Heart right ventricle (tissue), 16 donors: ENCODE results near the gene TULP1. TPM values are rescaled to one million over a fixed set of nuclear protein-coding genes. Genes with fewer than 3 reads are reported as not detected.
A peak's percentile ranks its signal among the peaks of the same experiment; 100 is the strongest.

Experiments
- ATAC-seq, 8 donors: fragments of 200-7000 bp; cut with Tn5 transposase; one replicate each; pipeline ENCODE4 v1.9.1; 2020; ENCODE audit warnings: mild to moderate bottlenecking in 8 of 8, moderate library complexity in 8 of 8, moderate number of reproducible peaks in 1 of 8
- DNase-seq, 2 donors: peaks; one replicate each; pipeline ENCODE4 v3.0.0-alpha.2; 2020
- H3K27ac ChIP-seq, 10 donors: fragments of 200-600 bp; sonication (generic) in 2 of 10; one replicate each; pipeline versions ENCODE4 v1.5.0 to v1.8.0; 2020 to 2022; ENCODE audit warnings: mild to moderate bottlenecking in 3 of 10
- H3K27me3 ChIP-seq, 7 donors: fragments of 200-600 bp; one replicate each; pipeline ENCODE4 v1.8.0; 2021 to 2022; ENCODE audit warnings: mild to moderate bottlenecking in 2 of 7
- H3K36me3 ChIP-seq, 9 donors: fragments of 200-600 bp; sonication (generic) in 1 of 9; one replicate each; pipeline versions ENCODE4 v1.5.0 to v1.8.0; 2020 to 2022; ENCODE audit warnings: mild to moderate bottlenecking in 2 of 9
- H3K4me1 ChIP-seq, 9 donors: fragments of 200-600 bp; sonication (generic) in 1 of 9; one replicate each; pipeline versions ENCODE4 v1.5.0 to v1.8.0; 2020 to 2022; ENCODE audit warnings: mild to moderate bottlenecking in 4 of 9
- H3K4me3 ChIP-seq, 10 donors: fragments of 200-600 bp; sonication (generic) in 2 of 10; one replicate each; pipeline versions ENCODE4 v1.5.0 to v1.8.0; 2020 to 2022; ENCODE audit warnings: mild to moderate bottlenecking in 7 of 10, moderate library complexity in 2 of 10
- H3K9me3 ChIP-seq, 11 donors: fragments of 200-600 bp in 10 of 11; sonication (generic) in 2 of 11; one replicate each; pipeline versions ENCODE4 v1.5.0 to v1.8.0; 2013 to 2022; ENCODE audit warnings: mild to moderate bottlenecking in 2 of 11, control low read depth in 1 of 11, moderate library complexity in 1 of 11
- WGBS, 2 donors: extraction: QIAGEN DNeasy Blood & Tissue Kit; methylation state at CpG; one replicate each; pipeline ENCODE4 v1.1.7; 2013; ENCODE audit warnings: inconsistent platforms in 1 of 2; 5-methylcytosine and 5-hydroxymethylcytosine counted together
- intact Hi-C, 10 donors: fragments of 100-400 bp; cut with DNase I; formaldehyde crosslinking; loops; one replicate each; pipeline versions ENCODE4 v1.11.1 to v1.14.2; 2022
- polyA plus RNA-seq, 2 donors: library from polyadenylated mRNA; stranded (reverse); fragments of 200-250 nt; gene quantifications; one replicate each; pipeline ENCODE4 v1.2.3, GENCODE V29; 2013
- total RNA-seq, 10 donors: library from RNA; stranded (reverse); fragmentation: NEBNext Ultra II Directional in 3 of 10; extraction: Animal tissue kit (Norgen Biotek cat#: 25700) in 3 of 10; gene quantifications; one replicate each; pipeline versions ENCODE4 v1.2.1 to v1.2.4, GENCODE V29; 2021 to 2023
- TF ChIP-seq, protein P1 (sequence below), 9 donors: fragments of 200-600 bp; sonication (generic) in 2 of 9; IDR thresholded peaks; one replicate each; pipeline versions ENCODE4 v1.5.0 to v1.8.0; 2021 to 2022; ENCODE audit warnings: antibody characterized with exemption in 9 of 9, mild to moderate bottlenecking in 5 of 9, moderate library complexity in 1 of 9
- donor health status: Arrhythmogenic right ventricular cardiomyopathy.
- donor health status: ischemic (EF 13 %, LVEDD 7.1; RV severe dilation, severe dysfunction).
- donor health status: healthy with polysubstance abuse.
- donor health status: DM: no; HTN: yes; CAD: no.
- donor health status: DM: no; HTN: no; CAD: no.
- donor health status: ischemic (EF 25% LVEDD 6.9; RV normal size, moderate dysfunction).
- donor health status: ischemic (EF 25% LVEDD 5.7; RV mildly dilated, moderate dysfunction).
- donor health status: healthy.
- donor health status: DM: yes; HTN: yes; CAD: no.
- donor health status: Ischemic cardiomyopathy.
- donor health status: ischemic (EF 35%, LVEDD 5.7; RV mildly dilated, moderate dysfunction).
- donor health status: nonischemic (EF 11% LVEDD 7.7; RV severe dilation, severe dysfunction).
- donor health status: DM: yes; HTN: yes; CAD: no.
- donor health status: PGD.
- donor health status: ischemic (EF 29% LVEDD 5.4; RV normal size, mild dysfunction).
- donor health status: nonischemic (EF 23%, LVEDD 6.1; RV moderate dilation, normal function).

TULP1 gene
- total and polyA plus RNA-seq, 12 donors = 0.03 to 0.15 TPM; not detected in 10

GRCh38 chr6:35473075-35473849, 39.4 kb downstream of the TULP1 start:
- Histone ChIP-seq H3K9me3 (no peaks in the 10 kb centered on the region), H3K27ac (no peak overlapping the region), H3K27me3 (no peaks in the 10 kb centered on the region), H3K4me3 (no peak overlapping the region), H3K4me1 (peaks cover 4 to 39% (median 33%) of the 10 kb centered on the region in 9 donors), H3K36me3 (peaks cover 0 to 86% (median 42%) of the 10 kb centered on the region in 9 donors)
- 88% methylated on average over 9 of the region's 9 CpGs for WGBS, 2 donors
- DNase-seq (no peak), ATAC-seq (no peak)
- intact Hi-C loops = no loop called here
- TF ChIP-seq, protein P1, sequence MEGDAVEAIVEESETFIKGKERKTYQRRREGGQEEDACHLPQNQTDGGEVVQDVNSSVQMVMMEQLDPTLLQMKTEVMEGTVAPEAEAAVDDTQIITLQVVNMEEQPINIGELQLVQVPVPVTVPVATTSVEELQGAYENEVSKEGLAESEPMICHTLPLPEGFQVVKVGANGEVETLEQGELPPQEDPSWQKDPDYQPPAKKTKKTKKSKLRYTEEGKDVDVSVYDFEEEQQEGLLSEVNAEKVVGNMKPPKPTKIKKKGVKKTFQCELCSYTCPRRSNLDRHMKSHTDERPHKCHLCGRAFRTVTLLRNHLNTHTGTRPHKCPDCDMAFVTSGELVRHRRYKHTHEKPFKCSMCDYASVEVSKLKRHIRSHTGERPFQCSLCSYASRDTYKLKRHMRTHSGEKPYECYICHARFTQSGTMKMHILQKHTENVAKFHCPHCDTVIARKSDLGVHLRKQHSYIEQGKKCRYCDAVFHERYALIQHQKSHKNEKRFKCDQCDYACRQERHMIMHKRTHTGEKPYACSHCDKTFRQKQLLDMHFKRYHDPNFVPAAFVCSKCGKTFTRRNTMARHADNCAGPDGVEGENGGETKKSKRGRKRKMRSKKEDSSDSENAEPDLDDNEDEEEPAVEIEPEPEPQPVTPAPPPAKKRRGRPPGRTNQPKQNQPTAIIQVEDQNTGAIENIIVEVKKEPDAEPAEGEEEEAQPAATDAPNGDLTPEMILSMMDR (IDR thresholded peaks at IDR 0.05) = no peak

- ATAC-seq = no peak
Measured at GRCh38 chr6:35471836-35472345, 40.8 kb downstream of the TULP1 start.

DNA sequence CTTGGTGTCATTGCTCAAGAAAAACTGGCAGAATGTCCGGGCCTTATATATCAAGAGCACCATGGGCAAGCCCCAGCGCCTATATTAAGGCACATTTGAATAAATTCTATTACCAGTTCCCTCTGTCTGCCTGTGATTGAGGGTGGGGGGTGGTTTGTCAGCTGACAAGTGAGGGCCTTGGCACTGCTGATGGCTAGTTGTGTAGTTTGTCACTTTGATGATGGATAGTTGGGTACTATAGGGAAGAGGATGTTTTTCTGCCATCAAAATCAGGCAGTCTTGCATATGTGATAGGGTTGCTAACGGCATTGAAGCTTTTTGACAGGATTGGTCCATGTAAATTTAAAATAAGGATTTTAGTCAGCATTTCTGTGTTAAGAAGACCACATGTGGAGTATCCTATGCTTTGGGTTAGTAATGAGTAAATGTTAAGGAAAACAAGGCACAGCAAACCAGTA, 42.0 kb downstream of the TULP1 start:
- Histone ChIP-seq H3K36me3 (peaks cover 0 to 71% (median 40%) of the 10 kb centered on the region in 9 donors), H3K27ac (peak overlapping the region in 1 of 10 donors; percentile 89), H3K27me3 (no peaks in the 10 kb centered on the region), H3K9me3 (no peaks in the 10 kb centered on the region), H3K4me1 (peaks cover 4 to 47% (median 40%) of the 10 kb centered on the region in 9 donors), H3K4me3 (peak overlapping the region in 2 of 10 donors; percentile 78 to 86)
- DNase-seq (no peak), ATAC-seq (no peak)
- intact Hi-C loops = no loop called here
- TF ChIP-seq, protein P1 (IDR thresholded peaks at IDR 0.05) = no peak
- 75% methylated on average over 3 of the region's 3 CpGs for WGBS, 2 donors

More at GRCh38 chr6:35471836-35472345, 40.8 kb downstream of the TULP1 start:
- peaks cover 4 to 47% (median 40%) of the 10 kb centered on the region in 9 donors for H3K4me1 ChIP-seq
- H3K9me3 ChIP-seq = no peaks in the 10 kb centered on the region
- TF ChIP-seq, protein P1 (IDR thresholded peaks at IDR 0.05) = no peak
- intact Hi-C loops = no loop called here
- DNase-seq = no peak
- 58 to 60% methylated on average over 8 of the region's 8 CpGs for WGBS, 2 donors
- peaks cover 0 to 72% (median 40%) of the 10 kb centered on the region in 9 donors for H3K36me3 ChIP-seq
- H3K27ac ChIP-seq = peak overlapping the region in 3 of 10 donors; percentile 17 to 47 (median 39)
- H3K27me3 ChIP-seq = no peaks in the 10 kb centered on the region
- no peak overlapping the region for H3K4me3 ChIP-seq

GRCh38 chr6:35469751-35470662, 42.7 kb downstream of the TULP1 start:
- H3K36me3 ChIP-seq = peaks cover 0 to 65% (median 36%) of the 10 kb centered on the region in 9 donors
- H3K4me1 ChIP-seq = peaks cover 4 to 47% (median 40%) of the 10 kb centered on the region in 9 donors
- WGBS, 2 donors = 45 to 51% methylated on average over 18 of the region's 18 CpGs
- peak overlapping the region; percentile 68 to 87 (median 82) for H3K4me3 ChIP-seq
- peak overlapping the region in 6 of 10 donors; percentile 9 to 93 (median 90) for H3K27ac ChIP-seq
- no peaks in the 10 kb centered on the region for H3K9me3 ChIP-seq
- DNase-seq (no peak), ATAC-seq (no peak)
- no peaks in the 10 kb centered on the region for H3K27me3 ChIP-seq
- intact Hi-C loops = loop anchor here in 5 of 10 donors (2.0 to 5.0 kb wide), 2 partner anchors 27 to 128 kb away; partner anchors contain the start of genes PPARD (in 4 of the 5) and TEAD3 (in 1 of the 5)
- TF ChIP-seq, protein P1 (IDR thresholded peaks at IDR 0.05) = no peak
